B cell (primary cell): ENCODE results near the gene PSG5. TPM values are rescaled to one million over a fixed set of nuclear protein-coding genes. Genes with fewer than 3 reads are reported as not detected.

Source experiments
- polyA plus RNA-seq: library from polyadenylated mRNA; depleted of rRNA; stranded (reverse); fragments of >200 nt; gene quantifications from 2 replicates; pipeline ENCODE4 v1.2.3, GENCODE V29; 2012
- total RNA-seq, 2 donors: library from RNA; stranded (reverse); fragments of 120-200 nt in 1 of 2; gene quantifications; 1 replicate in 1 of 2; 2 replicates in 1 of 2; pipeline versions ENCODE4 v1.2.3 to v1.2.4, GENCODE V29; 2013 to 2022

Gene PSG5
- total and polyA plus RNA-seq, 2 donors (not counting 1 experiment from before 2014, with no cell fraction given) = not detected

Other genes with a start within 250 kb of the PSG5 start
- not detected in 2 replicates for gene PSG7, start 249.3 kb downstream of the PSG5 start, total RNA-seq
- gene PSG7, start 249.3 kb downstream of the PSG5 start, polyA plus RNA-seq = not detected in 2 replicates
- gene PSG11, start 160.1 kb downstream of the PSG5 start, total RNA-seq = not detected in 2 replicates
- gene PSG11, start 160.1 kb downstream of the PSG5 start, polyA plus RNA-seq = not detected in 2 replicates
- not detected in 2 replicates for gene PSG2, start 103.8 kb downstream of the PSG5 start, total RNA-seq
- not detected in 2 replicates for gene PSG2, start 103.8 kb downstream of the PSG5 start, polyA plus RNA-seq
- gene PSG4, start 19.1 kb upstream of the PSG5 start, total RNA-seq = not detected in 2 replicates
- gene PSG4, start 19.1 kb upstream of the PSG5 start, polyA plus RNA-seq = not detected in 2 replicates
- not detected in 2 replicates for gene PSG9, start 83.0 kb upstream of the PSG5 start, total RNA-seq
- gene PSG9, start 83.0 kb upstream of the PSG5 start, polyA plus RNA-seq = not detected in 2 replicates
- gene CD177, start 167.2 kb upstream of the PSG5 start, total RNA-seq = not detected in 2 replicates
- gene CD177, start 167.2 kb upstream of the PSG5 start, polyA plus RNA-seq = not detected in 2 replicates
- not detected in 2 replicates for gene TEX101, start 228.4 kb upstream of the PSG5 start, total RNA-seq
- gene TEX101, start 228.4 kb upstream of the PSG5 start, polyA plus RNA-seq = not detected in 2 replicates